Measurements from ENCODE around the gene IDNK. TPM values are rescaled to one million over a fixed set of nuclear protein-coding genes. Genes with fewer than 3 reads are reported as not detected.

IDNK gene
- total RNA-seq, 1 experiment from 2014 or later = 4.2 TPM

Other genes starting within 250 kb of the IDNK start
- 2.4 and 6.1 TPM in 2 replicates for gene FRMD3, start 84.7 kb upstream of the IDNK start, total RNA-seq (2014; rRNA removed; shearing (Covaris generic))
- 130 and 142 TPM in 2 replicates for gene UBQLN1, start 84.8 kb downstream of the IDNK start, total RNA-seq (2014; rRNA removed; shearing (Covaris generic))
- 5.0 and 10.7 TPM in 2 replicates for gene GKAP1, start 194.6 kb downstream of the IDNK start, total RNA-seq (2014; rRNA removed; shearing (Covaris generic))

All from Daoy (cell line).